SK-N-SH (cell line): ENCODE results near the gene NEK10. TPM values are rescaled to one million over a fixed set of nuclear protein-coding genes. Genes with fewer than 3 reads are reported as not detected.

Source experiments
- CTCF ChIA-PET: fragments of 300-600, 350-600 bp; formaldehyde crosslinking; extraction: SDS; loops from one replicate; lab custom pipeline; 2021; lab: Yijun Ruan, JAX
- POLR2A ChIA-PET: fragments of 350-600 bp; sonication (Branson Sonifier 250); formaldehyde crosslinking; extraction: SDS; loops from one replicate; lab custom pipeline; 2020; ENCODE audit warnings: antibody characterized with exemption, inconsistent platforms; lab: Yijun Ruan, JAX
- DNase-seq: peaks from one replicate; pipeline ENCODE4 v3.0.0; 2012
- H2AFZ ChIP-seq: fragments of 200-600 bp; sonication (generic); 2 replicates; pipeline ENCODE4 v1.8.1; 2016; ENCODE audit warnings: antibody characterized with exemption, mild to moderate bottlenecking, low read depth
- H3F3A ChIP-seq: fragments of 200-600 bp; sonication (generic); replicated peaks from 2 replicates; pipeline ENCODE3; 2016; ENCODE audit warnings: antibody characterized with exemption, mild to moderate bottlenecking; ENCODE audit not compliant: insufficient read depth
- H3K27ac ChIP-seq, 2 experiments: fragments of 200-500 bp in 1 of 2; fragments of 200-600 bp in 1 of 2; sonication (Bioruptor generic) in 1 of 2; sonication (generic), shearing (Covaris generic) in 1 of 2; 2 replicates each; pipeline versions ENCODE4 v1.5.1 to v1.6.1; 2014 to 2016; ENCODE audit warnings: low read depth in 2 of 2, inconsistent platforms in 1 of 2, low read length in 1 of 2, mild to moderate bottlenecking in 1 of 2, mixed read lengths in 1 of 2
- H3K27me3 ChIP-seq: fragments of 200-600 bp; sonication (generic), shearing (Covaris generic); 2 replicates; pipeline ENCODE4 v1.6.1; 2016; ENCODE audit warnings: mixed run types; ENCODE audit not compliant: insufficient read depth
- H3K36me3 ChIP-seq, 2 experiments: fragments of 200-500 bp in 1 of 2; fragments of 200-600 bp in 1 of 2; sonication (Bioruptor generic) in 1 of 2; sonication (generic) in 1 of 2; replicated peaks in 1 of 2; 2 replicates each; pipeline versions ENCODE3 to v1.5.1; 2014 to 2016; ENCODE audit warnings: low read length in 1 of 2, mild to moderate bottlenecking in 1 of 2; ENCODE audit not compliant: insufficient read depth in 2 of 2, control insufficient read depth in 1 of 2
- H3K4me1 ChIP-seq, 2 experiments: fragments of 200-500 bp in 1 of 2; fragments of 200-600 bp in 1 of 2; sonication (Bioruptor generic) in 1 of 2; sonication (generic), shearing (Covaris generic) in 1 of 2; 2 replicates each; pipeline versions ENCODE4 v1.5.1 to v1.6.1; 2014 to 2016; ENCODE audit warnings: low read depth in 1 of 2, low read length in 1 of 2, mixed run types in 1 of 2; ENCODE audit not compliant: insufficient read depth in 2 of 2, control insufficient read depth in 1 of 2
- H3K4me2 ChIP-seq: fragments of 200-600 bp; sonication (generic), shearing (Covaris generic); 2 replicates; pipeline ENCODE4 v1.6.1; 2017; ENCODE audit warnings: mixed run types
- H3K4me3 ChIP-seq, 2 experiments: fragments of 200-500 bp in 1 of 2; fragments of 200-600 bp in 1 of 2; sonication (Bioruptor generic) in 1 of 2; sonication (generic), shearing (Covaris generic) in 1 of 2; 2 replicates each; pipeline versions ENCODE4 v1.5.1 to v1.8.1; 2014 to 2016; ENCODE audit warnings: low read depth in 2 of 2, inconsistent platforms in 1 of 2, low read length in 1 of 2, mild to moderate bottlenecking in 1 of 2, mixed read lengths in 1 of 2, moderate library complexity in 1 of 2
- H3K79me2 ChIP-seq: fragments of 200-600 bp; sonication (generic); 2 replicates; pipeline ENCODE4 v1.8.1; 2017; ENCODE audit warnings: mild to moderate bottlenecking; ENCODE audit not compliant: insufficient read depth
- H3K9ac ChIP-seq: fragments of 200-600 bp; sonication (generic); 2 replicates; pipeline ENCODE4 v1.6.1; 2017; ENCODE audit warnings: mixed run types
- H3K9me2 ChIP-seq: fragments of 200-600 bp; sonication (generic); 2 replicates; pipeline ENCODE4 v1.6.1; 2017; ENCODE audit warnings: mixed run types
- H3K9me3 ChIP-seq: fragments of 200-600 bp; sonication (generic); 2 replicates; pipeline ENCODE4 v1.6.1; 2017; ENCODE audit warnings: mixed run types, mild to moderate bottlenecking, moderate library complexity
- H4K20me1 ChIP-seq: fragments of 200-600 bp; sonication (generic); 2 replicates; pipeline ENCODE4 v1.6.1; 2017; ENCODE audit warnings: mild to moderate bottlenecking, mixed run types; ENCODE audit not compliant: insufficient read depth
- CHD2 ChIP-seq: fragments of 150-350 bp; IDR thresholded peaks from 2 replicates; pipeline ENCODE4 v1.6.1; 2018; ENCODE audit warnings: low read length; ENCODE audit not compliant: partially characterized antibody
- CTCF ChIP-seq: fragments of 200-600 bp; sonication (generic); IDR thresholded peaks from 2 replicates; pipeline ENCODE4 v1.6.1; 2017; ENCODE audit warnings: antibody characterized with exemption, mild to moderate bottlenecking, moderate library complexity
- ELF1 ChIP-seq: IDR thresholded peaks from 2 replicates; pipeline ENCODE4 v1.4.0; 2012
- EP300 ChIP-seq, 2 experiments: IDR thresholded peaks; 2 replicates each; pipeline versions ENCODE4 v1.4.0 to v1.6.1; 2012; ENCODE audit warnings: borderline replicate concordance in 1 of 2, low read depth in 1 of 2, low read length in 1 of 2
- FOSL2 ChIP-seq: IDR thresholded peaks from 2 replicates; pipeline ENCODE4 v1.4.0; 2012; ENCODE audit warnings: low read depth, mild to moderate bottlenecking, moderate library complexity, borderline replicate concordance
- GABPA ChIP-seq: IDR thresholded peaks from 2 replicates; pipeline ENCODE4 v1.4.0; 2012; ENCODE audit warnings: low read depth, mild to moderate bottlenecking
- GATA2 ChIP-seq: sonication (generic); formaldehyde crosslinking; IDR thresholded peaks from 2 replicates; pipeline ENCODE4 v1.5.0; 2020; ENCODE audit warnings: mild to moderate bottlenecking, missing genetic modification reagents
- MEF2A ChIP-seq: IDR thresholded peaks from 2 replicates; pipeline ENCODE4 v1.4.0; 2012; ENCODE audit warnings: low read depth, borderline replicate concordance
- NFIC ChIP-seq: IDR thresholded peaks from 2 replicates; pipeline ENCODE4 v1.4.0; 2012; ENCODE audit warnings: borderline replicate concordance
- NRF1 ChIP-seq: IDR thresholded peaks from 2 replicates; pipeline ENCODE4 v1.6.1; 2012; ENCODE audit warnings: low read depth, mild to moderate bottlenecking, low read length
- POLR2AphosphoS5 ChIP-seq: IDR thresholded peaks from 2 replicates; pipeline ENCODE4 v1.6.1; 2012; ENCODE audit warnings: low read depth, low read length
- RCOR1 ChIP-seq: fragments of 150-350 bp; IDR thresholded peaks from 2 replicates; pipeline ENCODE4 v1.6.1; 2017; ENCODE audit warnings: antibody characterized with exemption, low read length
- RFX5 ChIP-seq: IDR thresholded peaks from 2 replicates; pipeline ENCODE4 v1.6.1; 2012; ENCODE audit warnings: mild to moderate bottlenecking, improper control_type of control experiment, low read length
- RXRA ChIP-seq: IDR thresholded peaks from 2 replicates; pipeline ENCODE4 v1.4.0; 2012; ENCODE audit warnings: low read depth, mild to moderate bottlenecking, borderline replicate concordance
- SMC3 ChIP-seq: IDR thresholded peaks from 2 replicates; pipeline ENCODE4 v1.6.1; 2012; ENCODE audit warnings: low read depth, low read length, improper control_type of control experiment
- TEAD4 ChIP-seq: IDR thresholded peaks from 2 replicates; pipeline ENCODE4 v1.4.0; 2012; ENCODE audit warnings: mild to moderate bottlenecking, borderline replicate concordance; ENCODE audit not compliant: insufficient read depth
- YY1 ChIP-seq: IDR thresholded peaks from 2 replicates; pipeline ENCODE4 v1.4.0; 2012; ENCODE audit warnings: low read depth, mild to moderate bottlenecking
- WGBS: methylation state at CpG from one replicate; pipeline ENCODE4 v1.1.6; 2017; ENCODE audit warnings: low lambda C conversion rate; 5-methylcytosine and 5-hydroxymethylcytosine counted together
- polyA plus RNA-seq, 3 experiments: library from polyadenylated mRNA; depleted of rRNA; stranded (reverse); fragments of >200 nt; gene quantifications; 2 replicates each; pipeline ENCODE4 v1.2.3, GENCODE V29; 2012

NEK10 gene
- polyA plus RNA-seq, 1 of the 3 experiments (the other 2 are of a cell fraction) = 1.0 TPM

GRCh38 chr3:27322634-27323033 is 46.5 kb downstream of the NEK10 start:
- Histone ChIP-seq H3K27me3 (no peaks in the 10 kb centered on the region), H3K27ac (no peak overlapping the region), H3K4me2 (no peak overlapping the region), H3K9me3 (no peaks in the 10 kb centered on the region), H3F3A (peaks cover 4% of the 10 kb centered on the region), H3K36me3 (no peaks in the 10 kb centered on the region), H3K9ac (no peak overlapping the region), H3K79me2 (no peaks in the 10 kb centered on the region), H4K20me1 (no peaks in the 10 kb centered on the region), H3K4me1 (peaks cover 0 to 9% of the 10 kb centered on the region in 2 experiments; a peak in 1 of 4 replicates), H2AFZ (no peak overlapping the region)
- POLR2A ChIA-PET = no interaction called here
- no peak for DNase-seq
- CTCF ChIA-PET = interaction anchor here (0.9 to 1.8 kb wide), 3 partner anchors 13 to 359 kb away, joined by 3 to 7 read pairs (median 5); no protein-coding TSS in a partner anchor
- TF ChIP-seq FOSL2 (no peak), EP300 (IDR thresholded peaks at IDR 0.05; ENCODE audit: borderline replicate concordance in 1 of 2, low read depth in 1 of 2, low read length in 1 of 2) (no peak), RFX5 (no peak), SMC3 (no peak), YY1 (no peak), MEF2A (no peak), POLR2AphosphoS5 (no peak), CTCF (no peak), ELF1 (no peak), NRF1 (no peak), RCOR1 (no peak), CHD2 (no peak), GABPA (no peak), RXRA (no peak), NFIC (no peak), TEAD4 (no peak), GATA2 (CRISPR knock-in tag) (no peak)
- TF ChIP-seq, all 33 proteins: peak for 0
- Histone ChIP-seq H3K4me3 (no peak overlapping the region), H3K9me2 (no peaks in the 10 kb centered on the region)

GRCh38 chr3:27319847-27320526 is 49.2 kb downstream of the NEK10 start:
- Histone ChIP-seq H4K20me1 (no peaks in the 10 kb centered on the region), H3K9ac (no peak overlapping the region), H3K27ac (no peak overlapping the region), H3K4me3 (no peak overlapping the region), H3K4me1 (no peaks in the 10 kb centered on the region), H3K79me2 (no peaks in the 10 kb centered on the region), H3K36me3 (no peaks in the 10 kb centered on the region), H3K9me3 (no peaks in the 10 kb centered on the region), H3K9me2 (no peaks in the 10 kb centered on the region), H3F3A (no peaks in the 10 kb centered on the region), H3K4me2 (no peak overlapping the region), H2AFZ (no peak overlapping the region), H3K27me3 (no peaks in the 10 kb centered on the region)
- no peak for TF ChIP-seq NRF1
- POLR2A ChIA-PET = no interaction called here
- CTCF ChIA-PET = interaction anchor here (0.8 to 1.1 kb wide), 2 partner anchors 8 to 185 kb away, joined by 3 read pairs; no protein-coding TSS in a partner anchor
- 68% methylated on average over 9 of the region's 9 CpGs for WGBS
- DNase-seq = no peak
